GM12892 (cell line): ENCODE results near the gene CDCP2.

Source experiments
- POLR2A ChIP-seq: IDR thresholded peaks from 2 replicates; pipeline ENCODE4 v1.6.1; 2011; ENCODE audit warnings: low read depth, low read length, control low read depth
- POLR2AphosphoS5 ChIP-seq: IDR thresholded peaks from 2 replicates; pipeline ENCODE4 v1.6.1; 2011; ENCODE audit warnings: low read depth, low read length, control low read depth
- TAF1 ChIP-seq: IDR thresholded peaks from 2 replicates; pipeline ENCODE4 v1.6.1; 2011; ENCODE audit warnings: low read depth, mild to moderate bottlenecking, control low read depth, low read length, borderline replicate concordance

DNA sequence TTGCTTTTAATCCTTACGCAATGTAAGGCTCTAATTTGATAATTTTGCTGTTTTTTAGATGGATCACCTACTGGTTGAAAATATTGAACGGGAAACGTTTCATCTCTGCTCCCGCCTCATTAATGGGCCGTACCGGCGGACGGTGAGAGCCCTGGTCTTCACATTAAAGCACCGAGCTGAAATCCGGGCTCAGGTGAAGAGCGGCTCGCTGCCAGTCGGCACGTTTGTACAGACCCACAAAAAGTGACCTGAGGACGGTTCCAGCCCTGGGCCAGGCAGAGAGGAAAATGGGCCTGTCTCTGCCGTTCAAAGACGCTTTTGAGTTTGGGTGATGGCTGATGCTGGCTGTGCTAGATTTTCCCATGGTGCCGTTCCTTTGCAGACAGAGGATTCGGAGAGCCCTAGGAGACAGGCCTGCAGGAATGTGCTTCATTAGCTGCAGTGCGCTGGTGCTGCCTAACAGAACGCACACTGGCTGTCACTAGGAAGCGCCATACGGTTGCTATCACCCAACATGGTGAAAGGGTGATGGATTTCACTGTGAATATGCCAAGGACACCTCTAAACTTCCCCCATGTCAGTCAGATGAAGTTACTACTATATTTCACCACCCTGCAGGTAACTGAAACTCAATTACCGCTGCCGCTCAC lies 56.4 kb downstream of the CDCP2 start:
- TF ChIP-seq POLR2A, result no peak
- no peak for TF ChIP-seq POLR2AphosphoS5
- no peak for TF ChIP-seq TAF1
